Activated T-cell treated with anti-CD3 and anti-CD28 coated beads for 24 hours (primary cell): ENCODE results near the gene HEXA.

Experiments
- DNase-seq: peaks from one replicate; pipeline ENCODE4 v3.0.0-alpha.2; 2020; ENCODE audit warnings: low read depth

HEXA gene

GRCh38 chr15:72375501-72375845, 341 bp downstream of the HEXA start:
- DNase-seq, result no peak

GRCh38 chr15:72372361-72372760, 3.5 kb downstream of the HEXA start:
- DNase-seq, result no peak

DNA sequence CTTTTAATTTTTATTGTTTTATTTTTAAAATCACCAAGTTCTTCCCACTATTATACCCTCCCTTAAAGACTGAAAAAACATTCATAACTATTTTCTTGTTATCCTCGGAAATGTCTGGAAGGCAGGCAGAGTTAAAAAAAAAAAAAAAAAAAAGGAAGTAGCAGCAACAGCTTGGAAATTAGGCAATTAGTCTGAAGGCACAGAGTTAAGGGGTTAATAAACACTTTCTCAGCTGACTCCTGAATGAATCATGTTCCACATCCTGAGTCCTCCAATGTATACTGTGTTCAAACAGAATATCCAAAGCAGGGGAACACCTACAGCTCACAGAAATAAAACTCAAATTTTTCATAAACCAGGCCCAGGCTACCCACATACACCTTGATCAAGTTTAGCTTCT, 5.8 kb downstream of the HEXA start:
- DNase-seq, result no peak

DNA sequence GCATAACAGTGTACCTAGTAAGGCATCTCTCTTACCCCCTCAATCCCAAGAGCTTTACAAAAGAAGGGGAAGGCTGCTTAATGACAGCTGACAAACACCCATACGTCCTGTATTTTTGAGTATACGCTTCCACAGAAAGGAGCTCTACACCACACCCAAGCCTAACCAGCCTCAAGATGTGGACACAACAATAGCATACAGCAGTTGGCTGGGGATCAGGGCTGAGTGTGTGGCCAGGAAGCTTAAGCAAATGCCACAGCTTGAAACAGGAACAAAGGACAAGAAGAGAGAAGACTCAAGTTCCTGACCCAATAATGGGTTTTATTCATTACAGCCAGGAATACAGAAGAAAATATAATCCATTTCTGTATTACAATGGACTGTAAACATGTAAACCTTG, 6.9 kb downstream of the HEXA start:
- DNase-seq, result no peak

- DNase-seq, result no peak
These were observed 7.5 kb downstream of the HEXA start for GRCh38 chr15:72368325-72368724.

DNA sequence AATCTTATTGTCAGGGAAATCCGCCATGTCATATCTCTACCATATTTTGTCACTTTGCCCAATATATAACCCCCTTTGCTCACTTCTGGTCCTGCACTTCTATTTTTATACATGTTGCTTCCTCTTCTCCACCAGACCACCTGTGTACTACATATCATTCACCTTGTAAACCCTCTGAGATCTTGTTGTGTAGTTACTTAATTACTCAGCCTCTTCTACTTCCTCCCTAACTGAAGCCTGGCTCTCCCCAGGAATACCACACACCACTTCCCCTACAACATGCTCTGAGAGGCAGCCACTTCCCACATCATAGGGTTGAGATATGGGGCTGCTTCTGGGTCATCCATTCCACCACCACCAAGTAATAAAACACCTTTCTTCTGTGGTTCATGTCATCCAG, 10.0 kb downstream of the HEXA start:
- DNase-seq, result no peak

- no peak for DNase-seq
These were observed 14.6 kb downstream of the HEXA start for GRCh38 chr15:72361176-72361575.

DNA sequence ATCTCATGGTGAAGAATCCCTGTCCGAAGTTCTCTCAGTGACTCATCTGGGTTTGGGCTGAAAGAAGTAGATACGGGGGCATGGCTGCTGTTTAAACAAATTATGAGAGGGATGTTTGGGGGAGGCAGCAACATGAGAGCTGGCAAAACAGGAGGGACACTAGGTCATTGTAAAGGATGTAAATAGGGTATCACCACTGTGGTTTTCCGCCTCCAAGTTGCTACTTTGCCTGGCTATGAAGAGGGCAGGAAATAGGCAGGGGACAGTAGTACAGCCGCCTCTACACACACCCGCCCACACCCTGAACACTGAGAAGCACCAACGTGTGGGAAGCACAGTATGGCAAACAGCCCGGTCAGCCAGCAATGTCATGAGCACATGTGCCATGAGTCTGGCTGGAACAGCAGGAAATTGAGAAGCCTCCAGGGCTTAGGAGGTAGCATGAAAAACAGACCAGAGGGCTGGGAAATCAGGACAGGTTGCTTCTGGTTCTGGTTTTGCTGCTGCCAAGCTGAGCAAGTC, 17.1 kb downstream of the HEXA start:
- DNase-seq, result no peak

GRCh38 chr15:72358121-72358520, 17.7 kb downstream of the HEXA start:
- no peak for DNase-seq

DNA sequence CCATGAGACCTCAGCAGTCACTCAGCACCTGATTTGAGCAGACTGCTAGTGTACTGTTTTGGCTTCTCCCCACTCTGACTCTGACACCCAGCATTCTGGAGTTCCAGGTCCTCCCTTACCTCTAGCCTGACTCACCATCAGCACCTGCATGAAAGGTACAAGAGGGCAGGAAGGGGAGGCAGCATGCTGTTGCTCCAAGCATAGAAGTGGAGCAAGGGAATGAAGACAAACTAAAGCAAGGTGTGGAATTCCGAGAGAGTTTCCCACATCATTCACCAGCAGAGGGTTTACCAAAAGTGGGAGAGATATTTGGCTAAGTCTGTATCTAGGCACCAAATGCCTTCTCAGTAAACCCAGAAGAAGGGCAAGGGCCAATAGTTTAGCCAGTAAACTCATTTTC, 21.3 kb downstream of the HEXA start:
- DNase-seq, result no peak

DNA sequence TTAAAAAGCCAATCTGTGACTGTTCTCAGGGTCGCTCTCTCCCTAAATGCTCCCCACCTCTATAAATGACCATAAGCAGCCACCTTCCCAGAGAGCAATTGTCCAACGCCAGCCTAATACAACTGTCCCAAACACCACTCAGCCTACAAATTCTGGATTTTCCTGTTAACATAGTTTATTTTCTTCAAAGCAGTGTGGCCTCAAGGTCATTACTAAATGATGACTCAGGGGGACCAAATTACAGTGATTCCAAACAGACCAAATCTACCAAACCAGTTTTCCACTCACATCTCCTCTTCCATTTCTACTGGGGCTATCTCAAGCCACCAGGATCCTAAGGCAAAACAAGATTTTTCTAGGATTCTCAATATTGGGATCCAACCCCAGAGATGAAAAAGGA, 22.5 kb downstream of the HEXA start:
- DNase-seq, result no peak

GRCh38 chr15:72345806-72346205, 30.0 kb downstream of the HEXA start:
- no peak for DNase-seq

- no peak for DNase-seq
These were observed 30.5 kb downstream of the HEXA start for GRCh38 chr15:72345280-72345679.

DNA sequence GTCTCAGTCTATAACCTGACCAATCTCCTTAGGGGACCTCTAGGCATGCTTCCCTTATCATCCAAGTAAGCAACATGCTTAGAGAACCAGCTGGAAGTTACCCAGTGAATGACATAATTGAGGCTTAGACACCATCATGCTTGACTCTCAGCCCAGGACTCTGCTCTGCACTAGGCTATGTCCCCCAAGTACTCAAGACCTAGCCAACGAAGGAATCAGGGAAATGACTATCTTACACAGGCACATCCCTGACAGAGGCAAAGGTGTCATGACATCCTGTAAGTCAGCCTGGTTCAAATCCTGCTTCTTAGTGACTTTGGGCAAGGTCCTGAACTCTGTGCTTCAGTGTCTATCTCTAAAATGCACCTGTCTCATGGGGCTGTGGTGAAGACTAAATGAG, 31.2 kb downstream of the HEXA start:
- DNase-seq, result no peak

DNA sequence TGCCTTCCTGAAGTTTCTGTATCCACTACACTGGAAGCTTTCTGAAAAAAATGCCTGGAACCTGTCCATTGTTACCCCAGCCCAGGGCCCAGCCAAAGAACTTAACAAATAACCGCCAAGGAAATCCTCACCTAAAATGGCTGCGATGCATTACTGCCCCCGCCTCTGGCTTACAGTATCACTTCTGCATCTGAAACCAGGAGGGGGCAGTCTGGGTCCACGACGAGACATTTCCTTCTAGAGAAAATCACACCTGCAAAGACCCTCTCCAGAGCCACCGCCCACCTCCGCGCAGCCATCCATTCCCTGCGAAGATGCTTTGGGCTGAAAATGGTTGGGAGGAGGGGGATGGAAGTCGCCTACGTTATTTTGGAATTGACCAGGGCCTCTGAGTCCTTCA, 33.4 kb downstream of the HEXA start:
- no peak for DNase-seq

- no peak for DNase-seq
These were observed 34.5 kb downstream of the HEXA start for GRCh38 chr15:72341361-72341760.

DNA sequence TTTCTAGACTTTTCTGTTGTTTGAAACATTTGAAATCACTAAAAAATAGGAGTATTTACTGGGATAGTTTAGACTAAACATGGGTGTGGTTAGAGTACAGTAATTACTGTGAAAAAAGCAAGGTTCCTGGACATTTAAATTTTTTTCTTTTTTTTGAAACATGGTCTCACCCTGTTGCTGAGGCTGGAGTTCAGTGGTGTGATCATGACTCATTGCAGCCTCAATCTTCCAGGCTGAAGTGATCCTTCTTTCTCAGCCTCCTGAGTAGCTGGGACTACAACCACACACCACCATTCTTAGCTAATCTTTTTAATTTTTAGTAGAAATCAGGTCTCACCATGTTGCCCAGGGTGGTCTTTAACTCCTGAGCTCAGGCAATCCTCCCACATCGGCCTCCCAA, 35.4 kb downstream of the HEXA start:
- no peak for DNase-seq

DNA sequence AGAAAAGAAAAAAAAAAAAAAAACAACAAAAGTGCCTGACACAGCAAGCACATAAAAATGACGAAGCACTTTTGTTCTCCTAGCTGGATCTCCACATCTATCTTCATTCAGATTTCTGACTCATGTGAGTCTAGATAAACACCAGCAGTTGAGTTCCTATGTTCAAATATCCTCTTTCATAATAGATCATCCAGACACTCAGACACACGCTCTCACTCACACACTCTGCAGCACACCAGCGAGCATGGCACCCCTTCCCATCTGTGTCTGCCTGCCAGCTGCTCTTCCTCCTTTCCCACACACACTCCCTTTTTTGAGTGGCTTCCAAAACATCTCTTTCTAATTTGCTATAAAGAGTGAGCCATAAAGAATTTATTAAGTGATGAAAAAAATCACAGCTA, 36.0 kb downstream of the HEXA start:
- DNase-seq, result no peak

- no peak for DNase-seq
These were observed 37.0 kb downstream of the HEXA start for GRCh38 chr15:72338617-72339321.

GRCh38 chr15:72338148-72338547, 37.7 kb downstream of the HEXA start:
- DNase-seq, result no peak

DNA sequence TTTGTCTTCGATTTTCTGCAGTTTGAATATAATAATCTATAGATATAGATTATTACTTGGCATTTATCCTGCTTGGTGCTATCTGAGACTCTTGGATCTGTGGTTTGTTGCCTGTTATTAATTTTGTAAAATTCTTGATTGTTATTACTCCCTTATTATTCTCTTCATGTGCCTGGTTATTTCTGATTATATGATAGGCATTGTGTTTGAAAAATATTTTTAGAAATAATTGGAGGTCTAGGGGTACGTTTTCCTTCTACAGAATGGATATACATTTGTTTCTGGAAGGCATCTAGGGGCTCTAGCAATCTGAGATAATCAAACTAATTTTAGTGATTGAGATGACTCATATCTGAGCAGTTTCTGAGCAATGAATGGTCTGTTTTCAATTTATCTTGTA, 41.0 kb downstream of the HEXA start:
- DNase-seq, result no peak

DNA sequence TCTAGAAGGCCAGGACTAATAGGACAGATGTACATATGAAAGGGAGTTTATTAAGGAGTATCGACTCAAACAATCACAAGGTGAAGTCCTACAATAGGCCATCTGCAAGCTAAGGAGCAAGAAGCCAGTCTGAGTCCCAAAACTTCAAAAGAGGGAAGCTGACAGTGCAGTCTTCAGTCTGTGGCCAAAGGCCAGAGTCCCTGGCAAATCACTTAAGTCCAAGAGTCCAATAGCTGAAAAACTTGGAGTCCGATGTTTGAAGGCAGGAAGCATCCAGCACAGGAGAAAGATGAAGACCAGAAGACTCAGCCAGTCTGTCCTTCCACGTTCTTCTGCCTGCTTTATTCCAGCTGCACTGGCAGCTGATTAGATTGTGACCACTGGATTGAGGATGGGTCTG, 44.8 kb downstream of the HEXA start:
- DNase-seq, result no peak

GRCh38 chr15:72323752-72324151, 52.1 kb downstream of the HEXA start:
- DNase-seq, result no peak

GRCh38 chr15:72319985-72320671, 55.7 kb downstream of the HEXA start, which contains the start of gene CELF6:
TSS of gene CELF6 (minus strand) at chr15:72320157. CDS start at chr15:72319874, 283 bp downstream.
- DNase-seq, result peak; percentile 48
